ENCODE measurements around the gene FAIM2. TPM values are rescaled to one million over a fixed set of nuclear protein-coding genes. Genes with fewer than 3 reads are reported as not detected.

FAIM2 gene
- total and polyA plus RNA-seq, 7 donors: 1.2 to 12.8 (median 6.1) TPM; not detected in 1

DNA sequence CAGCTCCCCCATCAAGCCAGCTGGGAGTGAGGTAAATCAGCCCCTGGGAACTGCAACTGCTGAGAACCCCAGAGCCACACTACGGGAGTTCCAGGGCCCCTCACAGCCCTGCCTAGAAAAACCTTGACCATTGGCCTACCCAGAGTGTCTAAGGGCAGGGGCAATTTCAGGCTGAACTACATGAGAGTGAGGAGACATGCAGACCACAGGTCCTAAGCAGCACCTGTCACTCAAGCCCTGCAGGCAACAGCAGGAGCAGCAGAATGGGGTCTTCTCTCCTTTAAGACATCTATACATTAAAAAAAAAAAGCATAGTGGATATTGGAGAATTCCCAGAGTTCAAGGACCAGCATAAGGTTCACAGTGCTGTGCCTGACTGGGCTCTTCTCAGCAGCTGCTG, 80.3 kb downstream of the FAIM2 start:
- Histone ChIP-seq H3K27ac (no peak overlapping the region), H3K36me3 (peaks cover 0 to 14% (median 0%) of the 10 kb centered on the region in 4 donors), H3K9me3 (no peaks in the 10 kb centered on the region), H3K4me1 (peaks cover 0 to 71% (median 59%) of the 10 kb centered on the region in 4 donors), H3K4me3 (no peak overlapping the region), H3K27me3 (no peaks in the 10 kb centered on the region)
- intact Hi-C loops (cut with DNase I): no loop called here
- DNase-seq: peak; percentile 28
- 83 to 91% methylated on average over 1 of the region's 1 CpG for WGBS, 2 donors
- no peak for TF ChIP-seq POLR2A (IDR thresholded peaks at IDR 0.05)
- TF ChIP-seq EP300 (IDR thresholded peaks at IDR 0.05): no peak
- no peak for TF ChIP-seq CTCF (IDR thresholded peaks at IDR 0.05)
- TF ChIP-seq POLR2AphosphoS5 (IDR thresholded peaks at IDR 0.05): no peak

GRCh38 chr12:49821373-49822287, 82.1 kb downstream of the FAIM2 start:
- intact Hi-C loops (cut with DNase I): no loop called here
- DNase-seq: peak; percentile 63
- Histone ChIP-seq H3K4me1 (peaks cover 0 to 64% (median 49%) of the 10 kb centered on the region in 4 donors), H3K27me3 (no peaks in the 10 kb centered on the region), H3K9me3 (no peaks in the 10 kb centered on the region), H3K27ac (no peak overlapping the region), H3K36me3 (peaks cover 0 to 14% (median 0%) of the 10 kb centered on the region in 4 donors), H3K4me3 (no peak overlapping the region)
- 84 to 88% methylated on average over 10 of the region's 10 CpGs for WGBS, 2 donors
- TF ChIP-seq CTCF (IDR thresholded peaks at IDR 0.05): no peak
- no peak for TF ChIP-seq POLR2AphosphoS5 (IDR thresholded peaks at IDR 0.05)
- TF ChIP-seq POLR2A (IDR thresholded peaks at IDR 0.05): no peak
- no peak for TF ChIP-seq EP300 (IDR thresholded peaks at IDR 0.05)

- Histone ChIP-seq H3K27me3 (no peaks in the 10 kb centered on the region), H3K4me3 (no peak overlapping the region), H3K36me3 (peaks cover 0 to 14% (median 0%) of the 10 kb centered on the region in 4 donors), H3K4me1 (peaks cover 0 to 49% (median 33%) of the 10 kb centered on the region in 4 donors), H3K9me3 (no peaks in the 10 kb centered on the region), H3K27ac (no peak overlapping the region)
- DNase-seq: peak; percentile 47
- no peak for TF ChIP-seq EP300 (IDR thresholded peaks at IDR 0.05)
- TF ChIP-seq CTCF (IDR thresholded peaks at IDR 0.05): no peak
- no peak for TF ChIP-seq POLR2A (IDR thresholded peaks at IDR 0.05)
- no peak for TF ChIP-seq POLR2AphosphoS5 (IDR thresholded peaks at IDR 0.05)
- 75 to 82% methylated on average over 2 of the region's 2 CpGs for WGBS, 2 donors
- intact Hi-C loops (cut with DNase I): no loop called here
Observed at GRCh38 chr12:49819786-49820185, 83.9 kb downstream of the FAIM2 start.

DNA sequence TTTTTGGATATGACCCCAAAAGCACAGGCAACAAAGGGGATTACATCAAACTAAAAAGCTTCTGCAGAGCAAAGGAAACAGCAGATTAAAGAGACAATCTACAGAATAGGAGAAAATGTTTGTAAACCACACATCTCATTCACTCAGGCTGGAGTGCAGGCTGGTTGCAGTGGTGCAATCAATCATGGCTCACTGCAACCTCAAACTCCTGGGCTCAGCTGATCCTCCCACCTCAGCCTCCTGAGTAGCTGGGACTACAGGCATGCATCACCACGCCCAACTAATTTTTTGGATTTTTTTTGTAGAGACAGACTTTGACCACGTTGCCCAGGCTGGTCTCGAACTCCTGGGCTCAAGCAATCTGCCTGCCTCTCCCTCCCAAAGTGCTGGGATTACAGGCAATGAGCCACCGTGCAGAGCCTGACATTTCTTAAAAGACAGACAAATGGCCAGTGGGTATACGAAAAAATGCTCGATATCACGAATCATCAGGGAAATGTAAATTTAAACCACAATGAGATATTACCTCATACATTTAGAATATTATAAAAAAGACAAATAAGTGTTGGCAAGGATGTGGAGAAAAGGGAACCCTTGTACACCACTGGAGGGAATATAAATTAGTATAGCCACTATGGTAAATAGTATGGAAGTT, 85.3 kb downstream of the FAIM2 start:
- Histone ChIP-seq H3K9me3 (no peaks in the 10 kb centered on the region), H3K4me1 (peaks cover 0 to 35% (median 21%) of the 10 kb centered on the region in 4 donors), H3K4me3 (no peak overlapping the region), H3K27ac (no peak overlapping the region), H3K27me3 (no peaks in the 10 kb centered on the region), H3K36me3 (peaks cover 0 to 14% (median 0%) of the 10 kb centered on the region in 4 donors)
- TF ChIP-seq EP300 (IDR thresholded peaks at IDR 0.05): no peak
- TF ChIP-seq POLR2A (IDR thresholded peaks at IDR 0.05): no peak
- TF ChIP-seq POLR2AphosphoS5 (IDR thresholded peaks at IDR 0.05): no peak
- no peak for TF ChIP-seq CTCF (IDR thresholded peaks at IDR 0.05)
- intact Hi-C loops (cut with DNase I): no loop called here
- 81 to 84% methylated on average over 7 of the region's 7 CpGs for WGBS, 2 donors
- DNase-seq: peak; percentile 3

Other genes starting within 250 kb of the FAIM2 start
- gene FMNL3, start 196.5 kb downstream of the FAIM2 start, total RNA-seq: 10 to 100 TPM in 2 of 4 donors, 1 to 10 TPM in 2; 9.4 to 12.2 (median 11.0) TPM
- 10 to 100 TPM in 1 of 3 donors, 1 to 10 TPM in 2; 1.8 to 10.8 (median 2.4) TPM for gene FMNL3, start 196.5 kb downstream of the FAIM2 start, polyA plus RNA-seq
- gene TMBIM6, start 162.3 kb downstream of the FAIM2 start, total RNA-seq: 100 to 1,000 TPM; 191 to 248 (median 224) TPM
- gene TMBIM6, start 162.3 kb downstream of the FAIM2 start, polyA plus RNA-seq: 100 to 1,000 TPM in 2 of 3 donors, 10 to 100 TPM in 1; 93.7 to 384 (median 135) TPM
- gene NCKAP5L, start 75.5 kb downstream of the FAIM2 start, total RNA-seq: 10 to 100 TPM in 3 of 4 donors, 1 to 10 TPM in 1; 10.0 to 23.3 (median 12.6) TPM
- 1 to 10 TPM in 2 of 3 donors, under 1 TPM in 1; 0.92 to 5.8 (median 2.4) TPM for gene NCKAP5L, start 75.5 kb downstream of the FAIM2 start, polyA plus RNA-seq
- 1 to 10 TPM; 2.7 to 5.4 (median 3.9) TPM for gene BCDIN3D, start 60.8 kb downstream of the FAIM2 start, total RNA-seq
- gene BCDIN3D, start 60.8 kb downstream of the FAIM2 start, polyA plus RNA-seq: 1 to 10 TPM; 1.8 to 3.7 (median 2.1) TPM
- not detected for gene AQP2, start 46.8 kb upstream of the FAIM2 start, total RNA-seq
- not detected for gene AQP2, start 46.8 kb upstream of the FAIM2 start, polyA plus RNA-seq
- not detected for gene AQP5, start 58.0 kb upstream of the FAIM2 start, total RNA-seq
- under 1 TPM in 1 of 3 donors, not detected in 2; 0.09 TPM for gene AQP5, start 58.0 kb upstream of the FAIM2 start, polyA plus RNA-seq
- gene AQP6, start 69.0 kb upstream of the FAIM2 start, total RNA-seq: under 1 TPM; 0.14 to 0.83 (median 0.60) TPM
- under 1 TPM in 1 of 3 donors, not detected in 2; 0.12 TPM for gene AQP6, start 69.0 kb upstream of the FAIM2 start, polyA plus RNA-seq
- 10 to 100 TPM; 14.1 to 42.6 (median 27.0) TPM for gene RACGAP1, start 121.6 kb upstream of the FAIM2 start, total RNA-seq
- gene RACGAP1, start 121.6 kb upstream of the FAIM2 start, polyA plus RNA-seq: 10 to 100 TPM in 1 of 3 donors, 1 to 10 TPM in 2; 4.8 to 22.5 (median 8.3) TPM
- 1 to 10 TPM; 3.5 to 6.9 (median 5.2) TPM for gene ASIC1, start 153.7 kb upstream of the FAIM2 start, total RNA-seq
- gene ASIC1, start 153.7 kb upstream of the FAIM2 start, polyA plus RNA-seq: 1 to 10 TPM in 2 of 3 donors, not detected in 1; 1.3 to 1.6 TPM
- 10 to 100 TPM; 22.4 to 64.8 (median 39.2) TPM for gene SMARCD1, start 181.4 kb upstream of the FAIM2 start, total RNA-seq
- 10 to 100 TPM; 16.0 to 26.4 (median 24.1) TPM for gene SMARCD1, start 181.4 kb upstream of the FAIM2 start, polyA plus RNA-seq
- 10 to 100 TPM in 1 of 4 donors, 1 to 10 TPM in 1, under 1 TPM in 2; 0.55 to 59.6 (median 1.5) TPM for gene GPD1, start 200.1 kb upstream of the FAIM2 start, total RNA-seq
- 10 to 100 TPM in 1 of 3 donors, 1 to 10 TPM in 2; 3.0 to 19.8 (median 3.6) TPM for gene GPD1, start 200.1 kb upstream of the FAIM2 start, polyA plus RNA-seq
- 100 to 1,000 TPM in 1 of 4 donors, 10 to 100 TPM in 3; 87.8 to 179 (median 93.8) TPM for gene COX14, start 208.3 kb upstream of the FAIM2 start, total RNA-seq
- 100 to 1,000 TPM; 124 to 266 (median 187) TPM for gene COX14, start 208.3 kb upstream of the FAIM2 start, polyA plus RNA-seq